ENCODE data around the gene CREB3L2. TPM values are rescaled to one million over a fixed set of nuclear protein-coding genes. Genes with fewer than 3 reads are reported as not detected.

CREB3L2 gene
- total RNA-seq, 1 experiment from 2014 or later, result 49.8 TPM

- no peaks in the 10 kb centered on the region for H4K20me1 ChIP-seq (ENCODE audit: insufficient read depth)
- ChIA-PET CTCF (interaction anchor here (1.2 to 1.9 kb wide), 2 partner anchors 14 to 85 kb away, joined by 3 to 5 read pairs; partner anchors contain the start of gene CREB3L2), POLR2A (no interaction called here), RAD21 (ENCODE audit: low non-redundant PET in 1 of 2, low total read pairs in 2 of 2, uncharacterized antibody in 2 of 2, unreplicated experiment in 2 of 2) (no interaction called here)
- no peaks in the 10 kb centered on the region for H3K4me1 ChIP-seq (ENCODE audit: control insufficient read depth in 1 of 2, insufficient read depth in 2 of 2, low read length in 2 of 2)
- DNase-seq (ENCODE audit: low read depth, low spot score) (no peak), ATAC-seq (no peak)
- no peaks in the 10 kb centered on the region for H3K36me3 ChIP-seq (ENCODE audit: control insufficient read depth in 1 of 2, insufficient read depth in 2 of 2, low read length in 2 of 2)
- no peak overlapping the region for H3K4me2 ChIP-seq (ENCODE audit: low read length)
- H3K9me3 ChIP-seq (ENCODE audit: control insufficient read depth in 1 of 2, insufficient read depth in 1 of 2, low read depth in 1 of 2, low read length in 2 of 2), result no peaks in the 10 kb centered on the region
- H3K4me3 ChIP-seq (replicated peaks in 1 of 2; ENCODE audit: low read depth in 1 of 2, low read length in 2 of 2), result no peak overlapping the region
- H3K79me2 ChIP-seq (ENCODE audit: insufficient read depth, low read length), result peaks cover 15% of the 10 kb centered on the region
- intact Hi-C loops (cut with micrococcal nuclease), result no loop called here
- BruUV-seq (replicated peaks), result no TSS peak
- no peaks in the 10 kb centered on the region for H3K27me3 ChIP-seq (ENCODE audit: insufficient read depth, low read length)
- H3K9ac ChIP-seq (ENCODE audit: low read length), result no peak overlapping the region
- H3K27ac ChIP-seq (ENCODE audit: low read depth, low read length), result no peak overlapping the region
- H3K9me2 ChIP-seq (ENCODE audit: insufficient read depth), result no peaks in the 10 kb centered on the region
- no peak overlapping the region for H2AFZ ChIP-seq (ENCODE audit: low read depth, low read length, poor library complexity, severe bottlenecking)
- TF ChIP-seq EZH2 (IDR thresholded peaks at IDR 0.05), result no peak
- TF ChIP-seq JUND (IDR thresholded peaks at IDR 0.05), result no peak
- TF ChIP-seq ZBTB33 (IDR thresholded peaks at IDR 0.05; ENCODE audit: extremely low read depth, insufficient replicate concordance, low read length), result no peak
- TF ChIP-seq POLR2A (IDR thresholded peaks at IDR 0.05; ENCODE audit: borderline replicate concordance, extremely low read depth, insufficient read depth, insufficient read length), result no peak
- TF ChIP-seq SRF (IDR thresholded peaks at IDR 0.05; ENCODE audit: low read depth), result no peak
- TF ChIP-seq FOSL1 (IDR thresholded peaks at IDR 0.05; ENCODE audit: low read depth), result no peak
- TF ChIP-seq TCF7L2 (IDR thresholded peaks at IDR 0.05; ENCODE audit: borderline replicate concordance, extremely low read depth, insufficient read depth, insufficient read length), result no peak
- TF ChIP-seq RAD21 (IDR thresholded peaks at IDR 0.05; ENCODE audit: low read depth), result no peak
- TF ChIP-seq ZFX (IDR thresholded peaks at IDR 0.05), result no peak
- TF ChIP-seq POLR2AphosphoS5 (IDR thresholded peaks at IDR 0.05; ENCODE audit: low read depth, low read length), result no peak
- no peak for TF ChIP-seq YY1 (IDR thresholded peaks at IDR 0.05; ENCODE audit: extremely low read depth, insufficient replicate concordance, low read depth, low read length)
- no peak for TF ChIP-seq EZH2phosphoT487 (IDR thresholded peaks at IDR 0.05; ENCODE audit: borderline replicate concordance)
- no peak for TF ChIP-seq SP1 (IDR thresholded peaks at IDR 0.05; ENCODE audit: low read depth)
Observed at GRCh38 chr7:137987968-137988367, 13.9 kb downstream of the CREB3L2 start.

Measured in HCT116 (cell line).